ENCODE measurements around the gene UQCRQ.

DNA sequence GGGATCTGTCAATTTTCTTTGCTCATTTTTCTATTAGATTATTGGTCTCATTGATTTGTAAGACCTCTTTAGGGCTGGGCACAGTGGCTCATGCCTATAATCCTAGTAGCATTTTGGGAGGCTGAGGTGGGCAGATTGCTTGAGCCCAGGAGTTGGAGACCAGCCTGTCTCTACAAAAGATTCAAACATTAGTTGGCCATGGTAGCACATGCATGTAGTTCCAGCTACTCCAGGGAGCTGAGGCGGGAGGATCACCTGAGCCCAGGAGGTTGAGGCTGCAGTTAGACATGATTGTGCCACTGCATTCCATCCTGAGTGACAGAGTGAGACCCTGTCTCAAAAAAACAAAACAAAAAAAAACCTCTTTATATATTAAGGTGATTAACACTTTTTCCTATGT lies 29.6 kb upstream of the UQCRQ start:
- TF ChIP-seq, protein P1, sequence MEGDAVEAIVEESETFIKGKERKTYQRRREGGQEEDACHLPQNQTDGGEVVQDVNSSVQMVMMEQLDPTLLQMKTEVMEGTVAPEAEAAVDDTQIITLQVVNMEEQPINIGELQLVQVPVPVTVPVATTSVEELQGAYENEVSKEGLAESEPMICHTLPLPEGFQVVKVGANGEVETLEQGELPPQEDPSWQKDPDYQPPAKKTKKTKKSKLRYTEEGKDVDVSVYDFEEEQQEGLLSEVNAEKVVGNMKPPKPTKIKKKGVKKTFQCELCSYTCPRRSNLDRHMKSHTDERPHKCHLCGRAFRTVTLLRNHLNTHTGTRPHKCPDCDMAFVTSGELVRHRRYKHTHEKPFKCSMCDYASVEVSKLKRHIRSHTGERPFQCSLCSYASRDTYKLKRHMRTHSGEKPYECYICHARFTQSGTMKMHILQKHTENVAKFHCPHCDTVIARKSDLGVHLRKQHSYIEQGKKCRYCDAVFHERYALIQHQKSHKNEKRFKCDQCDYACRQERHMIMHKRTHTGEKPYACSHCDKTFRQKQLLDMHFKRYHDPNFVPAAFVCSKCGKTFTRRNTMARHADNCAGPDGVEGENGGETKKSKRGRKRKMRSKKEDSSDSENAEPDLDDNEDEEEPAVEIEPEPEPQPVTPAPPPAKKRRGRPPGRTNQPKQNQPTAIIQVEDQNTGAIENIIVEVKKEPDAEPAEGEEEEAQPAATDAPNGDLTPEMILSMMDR (conservative IDR thresholded peaks at IDR 0.05; ENCODE audit: low read depth in 2 of 2), result no peak
- TF ChIP-seq EZH2 (IDR thresholded peaks at IDR 0.05; ENCODE audit: low read depth, unreplicated experiment), result no peak
- TF ChIP-seq POLR2AphosphoS5 (IDR thresholded peaks at IDR 0.05; ENCODE audit: low read depth), result no peak
- TF ChIP-seq JUNB (IDR thresholded peaks at IDR 0.05; ENCODE audit: unreplicated experiment), result no peak
- no peak for TF ChIP-seq NANOG (IDR thresholded peaks at IDR 0.05; ENCODE audit: borderline replicate concordance)
- TF ChIP-seq, protein P2, sequence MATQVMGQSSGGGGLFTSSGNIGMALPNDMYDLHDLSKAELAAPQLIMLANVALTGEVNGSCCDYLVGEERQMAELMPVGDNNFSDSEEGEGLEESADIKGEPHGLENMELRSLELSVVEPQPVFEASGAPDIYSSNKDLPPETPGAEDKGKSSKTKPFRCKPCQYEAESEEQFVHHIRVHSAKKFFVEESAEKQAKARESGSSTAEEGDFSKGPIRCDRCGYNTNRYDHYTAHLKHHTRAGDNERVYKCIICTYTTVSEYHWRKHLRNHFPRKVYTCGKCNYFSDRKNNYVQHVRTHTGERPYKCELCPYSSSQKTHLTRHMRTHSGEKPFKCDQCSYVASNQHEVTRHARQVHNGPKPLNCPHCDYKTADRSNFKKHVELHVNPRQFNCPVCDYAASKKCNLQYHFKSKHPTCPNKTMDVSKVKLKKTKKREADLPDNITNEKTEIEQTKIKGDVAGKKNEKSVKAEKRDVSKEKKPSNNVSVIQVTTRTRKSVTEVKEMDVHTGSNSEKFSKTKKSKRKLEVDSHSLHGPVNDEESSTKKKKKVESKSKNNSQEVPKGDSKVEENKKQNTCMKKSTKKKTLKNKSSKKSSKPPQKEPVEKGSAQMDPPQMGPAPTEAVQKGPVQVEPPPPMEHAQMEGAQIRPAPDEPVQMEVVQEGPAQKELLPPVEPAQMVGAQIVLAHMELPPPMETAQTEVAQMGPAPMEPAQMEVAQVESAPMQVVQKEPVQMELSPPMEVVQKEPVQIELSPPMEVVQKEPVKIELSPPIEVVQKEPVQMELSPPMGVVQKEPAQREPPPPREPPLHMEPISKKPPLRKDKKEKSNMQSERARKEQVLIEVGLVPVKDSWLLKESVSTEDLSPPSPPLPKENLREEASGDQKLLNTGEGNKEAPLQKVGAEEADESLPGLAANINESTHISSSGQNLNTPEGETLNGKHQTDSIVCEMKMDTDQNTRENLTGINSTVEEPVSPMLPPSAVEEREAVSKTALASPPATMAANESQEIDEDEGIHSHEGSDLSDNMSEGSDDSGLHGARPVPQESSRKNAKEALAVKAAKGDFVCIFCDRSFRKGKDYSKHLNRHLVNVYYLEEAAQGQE (IDR thresholded peaks at IDR 0.05; ENCODE audit: unreplicated experiment), result no peak
- TF ChIP-seq STAT1 (IDR thresholded peaks at IDR 0.05; ENCODE audit: unreplicated experiment), result no peak
- no peak for TF ChIP-seq EZH2phosphoT487 (IDR thresholded peaks at IDR 0.05; ENCODE audit: unreplicated experiment)
- TF ChIP-seq, protein P3, sequence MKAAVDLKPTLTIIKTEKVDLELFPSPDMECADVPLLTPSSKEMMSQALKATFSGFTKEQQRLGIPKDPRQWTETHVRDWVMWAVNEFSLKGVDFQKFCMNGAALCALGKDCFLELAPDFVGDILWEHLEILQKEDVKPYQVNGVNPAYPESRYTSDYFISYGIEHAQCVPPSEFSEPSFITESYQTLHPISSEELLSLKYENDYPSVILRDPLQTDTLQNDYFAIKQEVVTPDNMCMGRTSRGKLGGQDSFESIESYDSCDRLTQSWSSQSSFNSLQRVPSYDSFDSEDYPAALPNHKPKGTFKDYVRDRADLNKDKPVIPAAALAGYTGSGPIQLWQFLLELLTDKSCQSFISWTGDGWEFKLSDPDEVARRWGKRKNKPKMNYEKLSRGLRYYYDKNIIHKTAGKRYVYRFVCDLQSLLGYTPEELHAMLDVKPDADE (IDR thresholded peaks at IDR 0.05), result no peak
- TF ChIP-seq ZNF114 (CRISPR knock-in tag; IDR thresholded peaks at IDR 0.05), result no peak
- TF ChIP-seq CREB1 (CRISPR knock-in tag; IDR thresholded peaks at IDR 0.05; ENCODE audit: low read depth), result no peak
- TF ChIP-seq ZNF331 (CRISPR knock-in tag; IDR thresholded peaks at IDR 0.05; ENCODE audit: low read depth), result no peak
- TF ChIP-seq, protein P4, sequence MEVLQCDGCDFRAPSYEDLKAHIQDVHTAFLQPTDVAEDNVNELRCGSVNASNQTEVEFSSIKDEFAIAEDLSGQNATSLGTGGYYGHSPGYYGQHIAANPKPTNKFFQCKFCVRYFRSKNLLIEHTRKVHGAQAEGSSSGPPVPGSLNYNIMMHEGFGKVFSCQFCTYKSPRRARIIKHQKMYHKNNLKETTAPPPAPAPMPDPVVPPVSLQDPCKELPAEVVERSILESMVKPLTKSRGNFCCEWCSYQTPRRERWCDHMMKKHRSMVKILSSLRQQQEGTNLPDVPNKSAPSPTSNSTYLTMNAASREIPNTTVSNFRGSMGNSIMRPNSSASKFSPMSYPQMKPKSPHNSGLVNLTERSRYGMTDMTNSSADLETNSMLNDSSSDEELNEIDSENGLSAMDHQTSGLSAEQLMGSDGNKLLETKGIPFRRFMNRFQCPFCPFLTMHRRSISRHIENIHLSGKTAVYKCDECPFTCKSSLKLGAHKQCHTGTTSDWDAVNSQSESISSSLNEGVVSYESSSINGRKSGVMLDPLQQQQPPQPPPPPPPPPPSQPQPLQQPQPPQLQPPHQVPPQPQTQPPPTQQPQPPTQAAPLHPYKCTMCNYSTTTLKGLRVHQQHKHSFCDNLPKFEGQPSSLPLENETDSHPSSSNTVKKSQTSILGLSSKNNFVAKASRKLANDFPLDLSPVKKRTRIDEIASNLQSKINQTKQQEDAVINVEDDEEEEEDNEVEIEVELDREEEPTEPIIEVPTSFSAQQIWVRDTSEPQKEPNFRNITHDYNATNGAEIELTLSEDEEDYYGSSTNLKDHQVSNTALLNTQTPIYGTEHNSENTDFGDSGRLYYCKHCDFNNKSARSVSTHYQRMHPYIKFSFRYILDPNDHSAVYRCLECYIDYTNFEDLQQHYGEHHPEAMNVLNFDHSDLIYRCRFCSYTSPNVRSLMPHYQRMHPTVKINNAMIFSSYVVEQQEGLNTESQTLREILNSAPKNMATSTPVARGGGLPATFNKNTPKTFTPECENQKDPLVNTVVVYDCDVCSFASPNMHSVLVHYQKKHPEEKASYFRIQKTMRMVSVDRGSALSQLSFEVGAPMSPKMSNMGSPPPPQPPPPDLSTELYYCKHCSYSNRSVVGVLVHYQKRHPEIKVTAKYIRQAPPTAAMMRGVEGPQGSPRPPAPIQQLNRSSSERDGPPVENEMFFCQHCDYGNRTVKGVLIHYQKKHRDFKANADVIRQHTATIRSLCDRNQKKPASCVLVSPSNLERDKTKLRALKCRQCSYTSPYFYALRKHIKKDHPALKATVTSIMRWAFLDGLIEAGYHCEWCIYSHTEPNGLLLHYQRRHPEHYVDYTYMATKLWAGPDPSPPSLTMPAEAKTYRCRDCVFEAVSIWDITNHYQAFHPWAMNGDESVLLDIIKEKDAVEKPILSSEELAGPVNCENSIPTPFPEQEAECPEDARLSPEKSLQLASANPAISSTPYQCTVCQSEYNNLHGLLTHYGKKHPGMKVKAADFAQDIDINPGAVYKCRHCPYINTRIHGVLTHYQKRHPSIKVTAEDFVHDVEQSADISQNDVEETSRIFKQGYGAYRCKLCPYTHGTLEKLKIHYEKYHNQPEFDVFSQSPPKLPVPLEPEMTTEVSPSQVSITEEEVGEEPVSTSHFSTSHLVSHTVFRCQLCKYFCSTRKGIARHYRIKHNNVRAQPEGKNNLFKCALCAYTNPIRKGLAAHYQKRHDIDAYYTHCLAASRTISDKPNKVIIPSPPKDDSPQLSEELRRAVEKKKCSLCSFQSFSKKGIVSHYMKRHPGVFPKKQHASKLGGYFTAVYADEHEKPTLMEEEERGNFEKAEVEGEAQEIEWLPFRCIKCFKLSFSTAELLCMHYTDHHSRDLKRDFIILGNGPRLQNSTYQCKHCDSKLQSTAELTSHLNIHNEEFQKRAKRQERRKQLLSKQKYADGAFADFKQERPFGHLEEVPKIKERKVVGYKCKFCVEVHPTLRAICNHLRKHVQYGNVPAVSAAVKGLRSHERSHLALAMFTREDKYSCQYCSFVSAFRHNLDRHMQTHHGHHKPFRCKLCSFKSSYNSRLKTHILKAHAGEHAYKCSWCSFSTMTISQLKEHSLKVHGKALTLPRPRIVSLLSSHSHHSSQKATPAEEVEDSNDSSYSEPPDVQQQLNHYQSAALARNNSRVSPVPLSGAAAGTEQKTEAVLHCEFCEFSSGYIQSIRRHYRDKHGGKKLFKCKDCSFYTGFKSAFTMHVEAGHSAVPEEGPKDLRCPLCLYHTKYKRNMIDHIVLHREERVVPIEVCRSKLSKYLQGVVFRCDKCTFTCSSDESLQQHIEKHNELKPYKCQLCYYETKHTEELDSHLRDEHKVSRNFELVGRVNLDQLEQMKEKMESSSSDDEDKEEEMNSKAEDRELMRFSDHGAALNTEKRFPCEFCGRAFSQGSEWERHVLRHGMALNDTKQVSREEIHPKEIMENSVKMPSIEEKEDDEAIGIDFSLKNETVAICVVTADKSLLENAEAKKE (CRISPR knock-in tag; IDR thresholded peaks at IDR 0.05), result no peak

All from GM23338 (cell line).